SK-N-SH (cell line): ENCODE data around the gene NAV2. TPM values are rescaled to one million over a fixed set of nuclear protein-coding genes. Genes with fewer than 3 reads are reported as not detected.

Source experiments
- CTCF ChIA-PET: fragments of 300-600, 350-600 bp; formaldehyde crosslinking; extraction: SDS; loops from one replicate; lab custom pipeline; 2021; lab: Yijun Ruan, JAX
- POLR2A ChIA-PET: fragments of 350-600 bp; sonication (Branson Sonifier 250); formaldehyde crosslinking; extraction: SDS; loops from one replicate; lab custom pipeline; 2020; ENCODE audit warnings: antibody characterized with exemption, inconsistent platforms; lab: Yijun Ruan, JAX
- DNase-seq: peaks from one replicate; pipeline ENCODE4 v3.0.0; 2012
- H2AFZ ChIP-seq: fragments of 200-600 bp; sonication (generic); 2 replicates; pipeline ENCODE4 v1.8.1; 2016; ENCODE audit warnings: antibody characterized with exemption, mild to moderate bottlenecking, low read depth
- H3F3A ChIP-seq: fragments of 200-600 bp; sonication (generic); replicated peaks from 2 replicates; pipeline ENCODE3; 2016; ENCODE audit warnings: antibody characterized with exemption, mild to moderate bottlenecking; ENCODE audit not compliant: insufficient read depth
- H3K27ac ChIP-seq, 2 experiments: fragments of 200-500 bp in 1 of 2; fragments of 200-600 bp in 1 of 2; sonication (Bioruptor generic) in 1 of 2; sonication (generic), shearing (Covaris generic) in 1 of 2; 2 replicates each; pipeline versions ENCODE4 v1.5.1 to v1.6.1; 2014 to 2016; ENCODE audit warnings: low read depth in 2 of 2, inconsistent platforms in 1 of 2, low read length in 1 of 2, mild to moderate bottlenecking in 1 of 2, mixed read lengths in 1 of 2
- H3K27me3 ChIP-seq: fragments of 200-600 bp; sonication (generic), shearing (Covaris generic); 2 replicates; pipeline ENCODE4 v1.6.1; 2016; ENCODE audit warnings: mixed run types; ENCODE audit not compliant: insufficient read depth
- H3K36me3 ChIP-seq, 2 experiments: fragments of 200-500 bp in 1 of 2; fragments of 200-600 bp in 1 of 2; sonication (Bioruptor generic) in 1 of 2; sonication (generic) in 1 of 2; replicated peaks in 1 of 2; 2 replicates each; pipeline versions ENCODE3 to v1.5.1; 2014 to 2016; ENCODE audit warnings: low read length in 1 of 2, mild to moderate bottlenecking in 1 of 2; ENCODE audit not compliant: insufficient read depth in 2 of 2, control insufficient read depth in 1 of 2
- H3K4me1 ChIP-seq, 2 experiments: fragments of 200-500 bp in 1 of 2; fragments of 200-600 bp in 1 of 2; sonication (Bioruptor generic) in 1 of 2; sonication (generic), shearing (Covaris generic) in 1 of 2; 2 replicates each; pipeline versions ENCODE4 v1.5.1 to v1.6.1; 2014 to 2016; ENCODE audit warnings: low read depth in 1 of 2, low read length in 1 of 2, mixed run types in 1 of 2; ENCODE audit not compliant: insufficient read depth in 2 of 2, control insufficient read depth in 1 of 2
- H3K4me2 ChIP-seq: fragments of 200-600 bp; sonication (generic), shearing (Covaris generic); 2 replicates; pipeline ENCODE4 v1.6.1; 2017; ENCODE audit warnings: mixed run types
- H3K4me3 ChIP-seq, 2 experiments: fragments of 200-500 bp in 1 of 2; fragments of 200-600 bp in 1 of 2; sonication (Bioruptor generic) in 1 of 2; sonication (generic), shearing (Covaris generic) in 1 of 2; 2 replicates each; pipeline versions ENCODE4 v1.5.1 to v1.8.1; 2014 to 2016; ENCODE audit warnings: low read depth in 2 of 2, inconsistent platforms in 1 of 2, low read length in 1 of 2, mild to moderate bottlenecking in 1 of 2, mixed read lengths in 1 of 2, moderate library complexity in 1 of 2
- H3K79me2 ChIP-seq: fragments of 200-600 bp; sonication (generic); 2 replicates; pipeline ENCODE4 v1.8.1; 2017; ENCODE audit warnings: mild to moderate bottlenecking; ENCODE audit not compliant: insufficient read depth
- H3K9ac ChIP-seq: fragments of 200-600 bp; sonication (generic); 2 replicates; pipeline ENCODE4 v1.6.1; 2017; ENCODE audit warnings: mixed run types
- H3K9me2 ChIP-seq: fragments of 200-600 bp; sonication (generic); 2 replicates; pipeline ENCODE4 v1.6.1; 2017; ENCODE audit warnings: mixed run types
- H3K9me3 ChIP-seq: fragments of 200-600 bp; sonication (generic); 2 replicates; pipeline ENCODE4 v1.6.1; 2017; ENCODE audit warnings: mixed run types, mild to moderate bottlenecking, moderate library complexity
- H4K20me1 ChIP-seq: fragments of 200-600 bp; sonication (generic); 2 replicates; pipeline ENCODE4 v1.6.1; 2017; ENCODE audit warnings: mild to moderate bottlenecking, mixed run types; ENCODE audit not compliant: insufficient read depth
- CHD2 ChIP-seq: fragments of 150-350 bp; IDR thresholded peaks from 2 replicates; pipeline ENCODE4 v1.6.1; 2018; ENCODE audit warnings: low read length; ENCODE audit not compliant: partially characterized antibody
- CTCF ChIP-seq: fragments of 200-600 bp; sonication (generic); IDR thresholded peaks from 2 replicates; pipeline ENCODE4 v1.6.1; 2017; ENCODE audit warnings: antibody characterized with exemption, mild to moderate bottlenecking, moderate library complexity
- ELF1 ChIP-seq: IDR thresholded peaks from 2 replicates; pipeline ENCODE4 v1.4.0; 2012
- EP300 ChIP-seq, 2 experiments: IDR thresholded peaks; 2 replicates each; pipeline versions ENCODE4 v1.4.0 to v1.6.1; 2012; ENCODE audit warnings: borderline replicate concordance in 1 of 2, low read depth in 1 of 2, low read length in 1 of 2
- EZH2phosphoT487 ChIP-seq: fragments of 200-600 bp; sonication (generic); IDR thresholded peaks from 2 replicates; pipeline ENCODE4 v1.6.1; 2017; ENCODE audit warnings: low read depth, mixed run types, mild to moderate bottlenecking, antibody characterized with exemption, moderate library complexity, borderline replicate concordance
- FOSL2 ChIP-seq: IDR thresholded peaks from 2 replicates; pipeline ENCODE4 v1.4.0; 2012; ENCODE audit warnings: low read depth, mild to moderate bottlenecking, moderate library complexity, borderline replicate concordance
- IRF3 ChIP-seq: fragments of 150-350 bp; IDR thresholded peaks from 2 replicates; pipeline ENCODE4 v1.6.1; 2016; ENCODE audit warnings: mild to moderate bottlenecking, low read depth, low read length
- JUND ChIP-seq: IDR thresholded peaks from 2 replicates; pipeline ENCODE4 v1.4.0; 2012
- MAX ChIP-seq: IDR thresholded peaks from 2 replicates; pipeline ENCODE4 v1.4.0; 2012; ENCODE audit warnings: low read depth
- MXI1 ChIP-seq: IDR thresholded peaks from 2 replicates; pipeline ENCODE4 v1.6.1; 2012; ENCODE audit warnings: mild to moderate bottlenecking, low read depth, low read length, improper control_type of control experiment
- NRF1 ChIP-seq: IDR thresholded peaks from 2 replicates; pipeline ENCODE4 v1.6.1; 2012; ENCODE audit warnings: low read depth, mild to moderate bottlenecking, low read length
- PBX3 ChIP-seq: IDR thresholded peaks from 2 replicates; pipeline ENCODE4; 2012
- POLR2AphosphoS5 ChIP-seq: IDR thresholded peaks from 2 replicates; pipeline ENCODE4 v1.6.1; 2012; ENCODE audit warnings: low read depth, low read length
- RCOR1 ChIP-seq: fragments of 150-350 bp; IDR thresholded peaks from 2 replicates; pipeline ENCODE4 v1.6.1; 2017; ENCODE audit warnings: antibody characterized with exemption, low read length
- RXRA ChIP-seq: IDR thresholded peaks from 2 replicates; pipeline ENCODE4 v1.4.0; 2012; ENCODE audit warnings: low read depth, mild to moderate bottlenecking, borderline replicate concordance
- SIN3A ChIP-seq: IDR thresholded peaks from 2 replicates; pipeline ENCODE4 v1.6.1; 2012; ENCODE audit warnings: low read depth, mild to moderate bottlenecking, low read length, moderate library complexity, borderline replicate concordance
- SMC3 ChIP-seq: IDR thresholded peaks from 2 replicates; pipeline ENCODE4 v1.6.1; 2012; ENCODE audit warnings: low read depth, low read length, improper control_type of control experiment
- TAF1 ChIP-seq: IDR thresholded peaks from 2 replicates; pipeline ENCODE4 v1.6.1; 2012; ENCODE audit warnings: low read depth, mild to moderate bottlenecking, low read length, moderate library complexity, borderline replicate concordance
- TCF12 ChIP-seq: IDR thresholded peaks from 2 replicates; pipeline ENCODE4 v1.4.0; 2012
- TEAD4 ChIP-seq: IDR thresholded peaks from 2 replicates; pipeline ENCODE4 v1.4.0; 2012; ENCODE audit warnings: mild to moderate bottlenecking, borderline replicate concordance; ENCODE audit not compliant: insufficient read depth
- USF1 ChIP-seq: IDR thresholded peaks from 2 replicates; pipeline ENCODE4 v1.4.0; 2012; ENCODE audit warnings: low read depth, borderline replicate concordance
- WGBS: methylation state at CpG from one replicate; pipeline ENCODE4 v1.1.6; 2017; ENCODE audit warnings: low lambda C conversion rate; 5-methylcytosine and 5-hydroxymethylcytosine counted together
- polyA plus RNA-seq, 3 experiments: library from polyadenylated mRNA; depleted of rRNA; stranded (reverse); fragments of >200 nt; gene quantifications; 2 replicates each; pipeline ENCODE4 v1.2.3, GENCODE V29; 2012

The NAV2 gene
- polyA plus RNA-seq, 1 of the 3 experiments (the other 2 are of a cell fraction), result 26.2 TPM

- H3K36me3 ChIP-seq, result peaks cover 78 to 86% of the 10 kb centered on the region in 2 experiments
- peaks cover 3% of the 10 kb centered on the region; the same call in 1 of the 2 replicates for H3K79me2 ChIP-seq
- no peak overlapping the region for H3K4me3 ChIP-seq
- H4K20me1 ChIP-seq, result 0 out of 2 replicates have a peak, but pooled peaks cover 4% of the 10 kb centered on the region
- peaks cover 88% of the 10 kb centered on the region for H3F3A ChIP-seq
- H3K27ac ChIP-seq, result peak overlapping the region in 1 of 2 experiments; percentile 100; a peak in 2 of 4 replicates
- H3K4me2 ChIP-seq, result no peak overlapping the region
- TF ChIP-seq FOSL2 (peak; percentile 23; the same call in 1 of the 2 replicates), SMC3 (no peak), PBX3 (no peak)
- H3K27me3 ChIP-seq, result no peaks in the 10 kb centered on the region
- no peak overlapping the region for H3K9ac ChIP-seq
- H2AFZ ChIP-seq, result no peak overlapping the region
- no peak for DNase-seq
- peaks cover 6 to 13% of the 10 kb centered on the region in 2 experiments for H3K4me1 ChIP-seq
- no peaks in the 10 kb centered on the region for H3K9me2 ChIP-seq
- no peaks in the 10 kb centered on the region for H3K9me3 ChIP-seq
- WGBS, result 78% methylated on average over 5 of the region's 5 CpGs
- ChIA-PET POLR2A (no interaction called here), CTCF (interaction anchor here (1.0 to 1.4 kb wide), 3 partner anchors 18 to 142 kb away, joined by 4 to 5 read pairs (median 4); no protein-coding TSS in a partner anchor)
These were observed 381.1 kb downstream of the NAV2 start for GRCh38 chr11:20093775-20094174.

- ChIA-PET POLR2A (no interaction called here), CTCF (interaction anchor here (9.6 kb wide), 1 partner anchor 16 kb away, joined by 60 read pairs; no protein-coding TSS in a partner anchor)
- no peak for DNase-seq
- H3F3A ChIP-seq, result peaks cover 86% of the 10 kb centered on the region
- no peak overlapping the region; the same call in 1 of the 2 replicates for H3K4me2 ChIP-seq
- H3K9me3 ChIP-seq, result no peaks in the 10 kb centered on the region
- H3K9me2 ChIP-seq, result no peaks in the 10 kb centered on the region
- H3K36me3 ChIP-seq, result peaks cover 78 to 86% of the 10 kb centered on the region in 2 experiments
- peak overlapping the region; percentile 79; the same call in 1 of the 2 replicates for H3K9ac ChIP-seq
- H4K20me1 ChIP-seq, result 0 out of 2 replicates have a peak, but pooled peaks cover 4% of the 10 kb centered on the region
- peaks cover 17% of the 10 kb centered on the region for H3K79me2 ChIP-seq
- peaks cover 3 to 20% of the 10 kb centered on the region in 2 experiments for H3K4me1 ChIP-seq
- no peak for TF ChIP-seq ELF1
- no peak for TF ChIP-seq EZH2phosphoT487
- TF ChIP-seq RCOR1, result no peak
- TF ChIP-seq POLR2AphosphoS5, result no peak
- TF ChIP-seq TEAD4, result no peak
- no peak for TF ChIP-seq EP300 (IDR thresholded peaks at IDR 0.05; ENCODE audit: borderline replicate concordance in 1 of 2, low read depth in 1 of 2, low read length in 1 of 2)
- TF ChIP-seq IRF3, result no peak
- TF ChIP-seq SIN3A, result no peak
- no peak for TF ChIP-seq CHD2
- TF ChIP-seq TCF12, result no peak
- TF ChIP-seq MXI1, result no peak
- no peak for TF ChIP-seq TAF1
- no peak for TF ChIP-seq NRF1
- no peak for TF ChIP-seq CTCF
- no peak for TF ChIP-seq RXRA
- TF ChIP-seq MAX, result no peak
- no peak for TF ChIP-seq USF1
- TF ChIP-seq JUND, result no peak
- no peak overlapping the region for H2AFZ ChIP-seq
- H3K27ac ChIP-seq, result peak overlapping the region; percentile 39 to 100; a peak in 3 of 4 replicates
- H3K4me3 ChIP-seq, result no peak overlapping the region
- 96% methylated on average over 4 of the region's 4 CpGs for WGBS
- H3K27me3 ChIP-seq, result no peaks in the 10 kb centered on the region
These were observed 382.6 kb downstream of the NAV2 start for GRCh38 chr11:20095189-20095588.
